H1 (cell line): Measurements from ENCODE around the gene C2CD4B. TPM values are rescaled to one million over a fixed set of nuclear protein-coding genes. Genes with fewer than 3 reads are reported as not detected.
A peak's percentile ranks its signal among the peaks of the same experiment; 100 is the strongest.

Source experiments
- E2F6 ChIP-seq: IDR thresholded peaks from 2 replicates; pipeline ENCODE4 v1.6.1; 2012; ENCODE audit warnings: inconsistent platforms
- EP300 ChIP-seq, 2 experiments: IDR thresholded peaks; 1 replicate in 1 of 2; 2 replicates in 1 of 2; pipeline ENCODE4 v1.6.1; 2011 to 2012; ENCODE audit warnings: low read depth in 2 of 2, low read length in 2 of 2, mild to moderate bottlenecking in 2 of 2, borderline replicate concordance in 1 of 2, inconsistent platforms in 1 of 2, moderate library complexity in 1 of 2
- EZH2 ChIP-seq: fragments of 200-600 bp; sonication (generic); IDR thresholded peaks from 2 replicates; pipeline ENCODE4 v1.7.1; 2012; ENCODE audit warnings: low read depth, mild to moderate bottlenecking, moderate library complexity, low read length, inconsistent platforms; ENCODE audit not compliant: severe bottlenecking
- GABPA ChIP-seq: IDR thresholded peaks from 2 replicates; pipeline ENCODE4 v1.6.1; 2011; ENCODE audit warnings: mild to moderate bottlenecking, low read length, moderate library complexity, borderline replicate concordance; ENCODE audit not compliant: insufficient read depth
- GTF2F1 ChIP-seq: IDR thresholded peaks from 2 replicates; pipeline ENCODE4 v1.6.1; 2012; ENCODE audit warnings: low read depth, low read length, improper control_type of control experiment, borderline replicate concordance
- MAX ChIP-seq: IDR thresholded peaks from 2 replicates; pipeline ENCODE4 v1.6.1; 2012; ENCODE audit warnings: inconsistent platforms
- POLR2AphosphoS5 ChIP-seq: IDR thresholded peaks from 2 replicates; pipeline ENCODE4 v1.6.1; 2011; ENCODE audit warnings: low read depth, low read length
- RNF2 ChIP-seq: fragments of 200-900, 300-1000 bp; sonication (generic); IDR thresholded peaks from 2 replicates; pipeline ENCODE4 v1.7.1; 2016; ENCODE audit warnings: borderline replicate concordance, low read depth, mild to moderate bottlenecking, antibody characterized with exemption, low read length; ENCODE audit not compliant: poor library complexity, severe bottlenecking; ENCODE audit errors: missing control alignments
- SIN3A ChIP-seq, 2 experiments: IDR thresholded peaks in 1 of 2; conservative IDR thresholded peaks in 1 of 2; 2 replicates each; pipeline ENCODE4 v1.6.1; 2011 to 2012; ENCODE audit warnings: low read length in 2 of 2, improper control_type of control experiment in 1 of 2, low read depth in 1 of 2, mild to moderate bottlenecking in 1 of 2
- SUZ12 ChIP-seq: fragments of 200-600 bp; sonication (generic); IDR thresholded peaks from 2 replicates; pipeline ENCODE4 v1.6.1; 2012; ENCODE audit warnings: mild to moderate bottlenecking, inconsistent platforms, low read length, moderate library complexity, mixed read lengths
- TAF1 ChIP-seq: IDR thresholded peaks from 2 replicates; pipeline ENCODE4 v1.6.1; 2011; ENCODE audit warnings: mild to moderate bottlenecking, low read depth, low read length
- TBP ChIP-seq: IDR thresholded peaks from 2 replicates; pipeline ENCODE4 v1.6.1; 2011; ENCODE audit warnings: low read depth, low read length, improper control_type of control experiment
- YY1 ChIP-seq: IDR thresholded peaks from 2 replicates; pipeline ENCODE4 v1.6.1; 2011; ENCODE audit warnings: low read depth, mild to moderate bottlenecking, low read length
- polyA plus RNA-seq, 7 experiments: library from polyadenylated mRNA; depleted of rRNA in 3 of 7; stranded (reverse) in 5 of 7; unstranded in 2 of 7; fragments of >200 nt in 5 of 7; fragments of 200-250 nt in 2 of 7; gene quantifications; 1 replicate in 5 of 7; 2 replicates in 1 of 7; 4 replicates in 1 of 7; pipeline versions ENCODE4 v1.2.1 to v1.2.3, GENCODE V29; 2011 to 2013; ENCODE audit warnings: missing spikeins in 2 of 7, mixed read lengths in 2 of 7
- total RNA-seq: library from RNA; stranded (reverse); fragmentation: NEBNext Ultra II Directional; extraction: Animal tissue kit (Norgen Biotek cat#: 25700); gene quantifications from 2 replicates; pipeline ENCODE4 v1.2.1, GENCODE V29; 2021
- TF ChIP-seq, protein P1 (sequence below), 3 experiments: IDR thresholded peaks; 1 replicate in 2 of 3; 2 replicates in 1 of 3; pipeline versions ENCODE4 v1.5.1 to v1.6.1; 2011; ENCODE audit warnings: low read length in 3 of 3, mild to moderate bottlenecking in 3 of 3, inconsistent platforms in 2 of 3, low read depth in 1 of 3, moderate library complexity in 1 of 3; ENCODE audit not compliant: insufficient read depth in 1 of 3; ENCODE audit errors: control extremely low read depth in 1 of 3

The C2CD4B gene
- total and polyA plus RNA-seq, 2 of the 8 experiments (the other 6 are each of a cell fraction or from before 2014, with no cell fraction given), result 0.12 to 0.73 TPM

- TF ChIP-seq, protein P1, sequence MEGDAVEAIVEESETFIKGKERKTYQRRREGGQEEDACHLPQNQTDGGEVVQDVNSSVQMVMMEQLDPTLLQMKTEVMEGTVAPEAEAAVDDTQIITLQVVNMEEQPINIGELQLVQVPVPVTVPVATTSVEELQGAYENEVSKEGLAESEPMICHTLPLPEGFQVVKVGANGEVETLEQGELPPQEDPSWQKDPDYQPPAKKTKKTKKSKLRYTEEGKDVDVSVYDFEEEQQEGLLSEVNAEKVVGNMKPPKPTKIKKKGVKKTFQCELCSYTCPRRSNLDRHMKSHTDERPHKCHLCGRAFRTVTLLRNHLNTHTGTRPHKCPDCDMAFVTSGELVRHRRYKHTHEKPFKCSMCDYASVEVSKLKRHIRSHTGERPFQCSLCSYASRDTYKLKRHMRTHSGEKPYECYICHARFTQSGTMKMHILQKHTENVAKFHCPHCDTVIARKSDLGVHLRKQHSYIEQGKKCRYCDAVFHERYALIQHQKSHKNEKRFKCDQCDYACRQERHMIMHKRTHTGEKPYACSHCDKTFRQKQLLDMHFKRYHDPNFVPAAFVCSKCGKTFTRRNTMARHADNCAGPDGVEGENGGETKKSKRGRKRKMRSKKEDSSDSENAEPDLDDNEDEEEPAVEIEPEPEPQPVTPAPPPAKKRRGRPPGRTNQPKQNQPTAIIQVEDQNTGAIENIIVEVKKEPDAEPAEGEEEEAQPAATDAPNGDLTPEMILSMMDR (IDR thresholded peaks at IDR 0.05; ENCODE audit: control extremely low read depth in 1 of 3, insufficient read depth in 1 of 3, low read depth in 1 of 3, low read length in 3 of 3), result peak in 2 of 3 experiments; percentile 0 to 1; a peak in 2 of 4 replicates
- TF ChIP-seq TBP (peak; percentile 87), GABPA (no peak), MAX (peak; percentile 96), SUZ12 (peak; percentile 70; the same call in 1 of the 2 replicates), RNF2 (peak; percentile 49), POLR2AphosphoS5 (peak; percentile 52; the same call in 1 of the 2 replicates), EZH2 (peak; percentile 48), YY1 (no peak), EP300 (IDR thresholded peaks at IDR 0.05; ENCODE audit: borderline replicate concordance in 1 of 2, low read depth in 2 of 2, low read length in 2 of 2) (no peak), E2F6 (peak; percentile 99), SIN3A (conservative IDR thresholded peaks at IDR 0.05 in 1 of 2, IDR thresholded peaks at IDR 0.05 in 1 of 2; ENCODE audit: low read depth in 1 of 2, low read length in 2 of 2) (no peak), TAF1 (0 out of 2 replicates have a peak, but pooled peaks have one; percentile 44), GTF2F1 (0 out of 2 replicates have a peak, but pooled peaks have one; percentile 16)
- TF ChIP-seq, all 59 proteins: peak for 14
Observed at GRCh38 chr15:62165104-62165792, at the start of gene C2CD4B (continued).
